Mesendoderm (in vitro differentiated cells): ENCODE results near the gene SMYD3.

Experiments
- DNase-seq: peaks from one replicate; pipeline ENCODE4 v3.0.0; 2013
- H2AK5ac ChIP-seq: 2 replicates; pipeline ENCODE4 v1.6.1; 2013; ENCODE audit warnings: low read length, inconsistent platforms
- H2BK120ac ChIP-seq: 2 replicates; pipeline ENCODE4 v1.6.1; 2013; ENCODE audit warnings: low read depth, mild to moderate bottlenecking, low read length, moderate library complexity, mixed read lengths
- H2BK15ac ChIP-seq: replicated peaks from 2 replicates; pipeline ENCODE4 v1.6.1; 2013; ENCODE audit warnings: low read depth, mild to moderate bottlenecking, moderate library complexity
- H2BK5ac ChIP-seq: 2 replicates; pipeline ENCODE4 v1.6.1; 2013; ENCODE audit warnings: low read length, inconsistent platforms
- H3K18ac ChIP-seq: 2 replicates; pipeline ENCODE4 v1.6.1; 2013; ENCODE audit warnings: mild to moderate bottlenecking, low read length, mixed read lengths
- H3K23ac ChIP-seq: one replicate; pipeline ENCODE4 v1.6.1; 2013; ENCODE audit warnings: low read length
- H3K27ac ChIP-seq: 2 replicates; pipeline ENCODE4 v1.5.1; 2013; ENCODE audit warnings: low read depth, mild to moderate bottlenecking, inconsistent platforms, low read length, moderate library complexity
- H3K27me3 ChIP-seq: 2 replicates; pipeline ENCODE4 v1.6.1; 2013; ENCODE audit warnings: low read length, control low read depth, mild to moderate bottlenecking, inconsistent platforms; ENCODE audit not compliant: insufficient read depth, poor library complexity
- H3K36me3 ChIP-seq: 2 replicates; pipeline ENCODE4 v1.6.1; 2013; ENCODE audit warnings: low read length, inconsistent platforms; ENCODE audit not compliant: control insufficient read depth, insufficient read depth
- H3K4ac ChIP-seq: one replicate; pipeline ENCODE4 v1.6.1; 2013; ENCODE audit warnings: low read depth, mild to moderate bottlenecking, low read length, moderate library complexity
- H3K4me1 ChIP-seq: 2 replicates; pipeline ENCODE4 v1.6.1; 2013; ENCODE audit warnings: low read depth, low read length, inconsistent platforms; ENCODE audit not compliant: control insufficient read depth
- H3K4me2 ChIP-seq: 2 replicates; pipeline ENCODE4 v1.6.1; 2013; ENCODE audit warnings: low read length
- H3K4me3 ChIP-seq: 2 replicates; pipeline ENCODE4 v1.5.1; 2013; ENCODE audit warnings: mild to moderate bottlenecking, low read length
- H3K56ac ChIP-seq: one replicate; pipeline ENCODE4 v1.6.1; 2013; ENCODE audit warnings: low read length
- H3K79me1 ChIP-seq: 2 replicates; pipeline ENCODE4 v1.6.1; 2013; ENCODE audit warnings: low read length, inconsistent platforms
- H3K79me2 ChIP-seq: 2 replicates; pipeline ENCODE4 v1.6.1; 2013; ENCODE audit warnings: mild to moderate bottlenecking, low read length; ENCODE audit not compliant: control insufficient read depth, insufficient read depth
- H3K9ac ChIP-seq: 2 replicates; pipeline ENCODE4 v1.6.1; 2013; ENCODE audit warnings: low read length, inconsistent platforms
- H4K5ac ChIP-seq: one replicate; pipeline ENCODE4 v1.6.1; 2013; ENCODE audit warnings: low read length
- H4K8ac ChIP-seq: one replicate; pipeline ENCODE4 v1.6.1; 2013; ENCODE audit warnings: low read depth, mild to moderate bottlenecking, control low read depth, low read length, moderate library complexity
- WGBS: extraction: QIAGEN DNeasy Blood & Tissue Kit; methylation state at CpG from one replicate; pipeline ENCODE4 v1.1.7; 2013; ENCODE audit warnings: low lambda C conversion rate, missing lambda C conversion rate; ENCODE audit not compliant: insufficient coverage; ENCODE audit errors: extremely low coverage; 5-methylcytosine and 5-hydroxymethylcytosine counted together

The SMYD3 gene

DNA sequence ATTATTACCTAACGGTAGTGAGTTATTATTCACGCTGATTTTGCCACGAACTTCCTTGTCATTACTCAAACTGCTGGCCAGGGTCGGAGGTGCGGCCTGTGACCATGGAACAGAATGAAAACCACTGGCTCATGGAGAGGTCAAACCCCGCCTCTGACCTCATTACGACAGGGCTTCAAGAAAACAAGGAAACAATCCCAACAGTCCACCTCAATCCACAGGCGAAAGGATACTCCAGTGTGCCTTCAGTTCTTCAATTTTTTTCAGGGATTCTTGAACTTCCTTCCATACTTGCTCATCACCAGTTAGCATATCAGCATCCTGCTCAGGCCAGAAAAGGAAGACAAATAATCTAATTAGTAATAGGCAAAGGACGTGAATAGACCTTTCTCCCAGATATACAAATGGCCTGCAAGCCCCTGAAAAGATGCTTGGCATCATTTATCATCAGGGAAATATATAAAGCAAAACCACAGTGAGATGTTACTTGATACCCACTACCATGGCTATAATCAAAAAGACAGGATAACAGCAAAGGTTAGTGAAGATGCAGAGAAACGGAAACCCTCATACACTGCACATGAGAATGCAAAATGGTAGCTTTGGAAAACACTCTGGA is 643.4 kb downstream of the SMYD3 start:
- H3K4me2 ChIP-seq, result no peak overlapping the region
- no peak overlapping the region for H3K18ac ChIP-seq
- H3K79me1 ChIP-seq, result no peaks in the 10 kb centered on the region
- H3K9ac ChIP-seq, result no peak overlapping the region
- H3K79me2 ChIP-seq, result no peaks in the 10 kb centered on the region
- no peak overlapping the region for H3K4me3 ChIP-seq
- DNase-seq, result no peak
- no peak overlapping the region for H3K23ac ChIP-seq
- H2BK120ac ChIP-seq, result no peak overlapping the region
- H3K27me3 ChIP-seq, result no peaks in the 10 kb centered on the region
- no peak overlapping the region for H3K4ac ChIP-seq
- no peak overlapping the region for H3K27ac ChIP-seq
- no CpG with 5 or more reads among the region's 10 CpGs for WGBS
- no peak overlapping the region for H2BK5ac ChIP-seq
- no peak overlapping the region for H3K56ac ChIP-seq
- no peak overlapping the region for H4K5ac ChIP-seq
- H3K36me3 ChIP-seq, result no peaks in the 10 kb centered on the region
- no peak overlapping the region for H2AK5ac ChIP-seq
- no peak overlapping the region for H2BK15ac ChIP-seq
- H3K4me1 ChIP-seq, result no peaks in the 10 kb centered on the region
- no peak overlapping the region for H4K8ac ChIP-seq

DNA sequence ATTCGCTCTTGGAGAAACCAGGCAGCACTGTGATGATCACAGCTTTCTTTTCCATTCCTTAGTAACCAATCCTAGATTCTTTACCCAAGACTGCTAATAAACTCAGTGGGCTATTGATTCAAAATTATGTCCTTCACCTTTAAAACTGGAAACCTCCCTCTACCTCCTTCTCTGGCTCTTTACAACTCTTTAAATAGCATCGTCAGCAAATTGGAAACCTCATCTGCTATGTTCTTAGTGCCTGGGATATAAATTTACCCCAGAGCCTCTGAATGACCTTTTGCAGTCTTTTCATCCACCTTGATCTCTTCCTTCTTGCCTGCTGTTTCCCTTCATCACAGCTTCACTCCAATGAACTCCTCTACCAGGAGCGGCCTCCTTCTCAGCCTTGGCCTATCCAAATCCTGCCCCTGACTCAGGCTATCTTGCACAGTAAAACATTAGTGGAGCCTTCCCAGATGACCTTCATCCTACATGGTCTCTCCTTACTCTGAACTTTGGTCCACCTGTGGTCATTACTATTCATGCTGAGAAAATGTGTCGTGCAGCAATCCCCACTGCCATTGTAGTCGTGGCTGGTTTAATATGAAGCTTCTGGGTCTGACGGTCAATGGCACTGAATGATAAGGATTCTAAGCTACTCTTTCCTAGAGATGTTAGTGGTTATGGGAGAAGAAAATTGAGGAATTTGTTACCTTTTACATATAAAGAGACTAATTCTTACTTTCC is 644.1 kb downstream of the SMYD3 start:
- H3K27me3 ChIP-seq, result no peaks in the 10 kb centered on the region
- H3K23ac ChIP-seq, result no peak overlapping the region
- no peak overlapping the region for H4K5ac ChIP-seq
- H3K4me2 ChIP-seq, result no peak overlapping the region
- no peaks in the 10 kb centered on the region for H3K79me1 ChIP-seq
- no peak overlapping the region for H3K18ac ChIP-seq
- H2BK15ac ChIP-seq, result no peak overlapping the region
- no CpG with 5 or more reads among the region's 6 CpGs for WGBS
- no peak overlapping the region for H3K9ac ChIP-seq
- no peak overlapping the region for H3K56ac ChIP-seq
- no peaks in the 10 kb centered on the region for H3K36me3 ChIP-seq
- no peak overlapping the region for H2AK5ac ChIP-seq
- H4K8ac ChIP-seq, result no peak overlapping the region
- DNase-seq, result no peak
- no peaks in the 10 kb centered on the region for H3K79me2 ChIP-seq
- no peak overlapping the region for H2BK120ac ChIP-seq
- no peaks in the 10 kb centered on the region for H3K4me1 ChIP-seq
- no peak overlapping the region for H3K27ac ChIP-seq
- no peak overlapping the region for H3K4ac ChIP-seq
- no peak overlapping the region for H2BK5ac ChIP-seq
- no peak overlapping the region for H3K4me3 ChIP-seq

DNA sequence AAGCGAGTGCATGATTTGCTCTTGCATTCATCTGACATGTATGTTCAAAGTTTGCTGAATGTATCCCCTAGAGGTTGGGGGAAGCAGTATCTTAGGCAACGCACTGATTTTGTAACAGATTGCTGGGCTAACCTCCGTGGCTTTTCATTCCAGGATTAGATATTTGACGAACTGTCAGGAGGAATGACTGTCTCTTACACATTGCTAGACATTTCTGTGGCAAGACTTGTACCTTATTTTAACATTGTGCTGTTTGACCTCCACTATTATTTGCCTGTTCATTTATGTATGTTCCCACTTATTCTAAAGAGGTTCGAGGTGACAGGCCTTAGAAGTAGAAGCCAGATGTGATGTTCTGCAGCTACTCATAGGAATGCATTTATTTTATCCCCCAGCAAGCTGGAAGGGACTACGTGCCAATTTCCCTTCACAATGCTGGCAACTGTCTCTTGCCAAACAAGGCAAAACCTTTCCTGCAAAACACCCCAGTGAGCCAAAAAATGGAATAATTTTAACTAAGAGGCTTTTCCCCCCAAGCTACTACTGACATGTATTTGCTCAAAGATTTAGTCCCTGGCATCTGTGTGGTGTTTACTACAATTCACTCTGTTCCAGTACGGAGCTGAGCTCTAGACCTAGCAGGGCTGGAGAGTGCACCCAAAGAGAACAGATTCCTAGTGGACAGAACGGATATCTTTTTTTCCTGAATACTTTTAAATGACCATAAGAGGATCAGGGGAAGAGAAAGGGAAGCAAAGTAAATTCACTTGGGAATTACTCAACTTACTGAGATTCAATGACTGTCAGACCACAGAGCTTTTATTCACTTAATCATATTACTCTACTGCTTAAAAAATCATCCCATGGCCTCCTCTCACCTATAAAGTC is 646.2 kb downstream of the SMYD3 start:
- Histone ChIP-seq H2BK120ac (no peak overlapping the region), H3K27me3 (no peaks in the 10 kb centered on the region), H3K4ac (no peak overlapping the region), H3K79me2 (no peaks in the 10 kb centered on the region), H3K27ac (no peak overlapping the region), H3K23ac (no peak overlapping the region), H3K18ac (no peak overlapping the region), H3K4me3 (no peak overlapping the region), H3K9ac (no peak overlapping the region), H3K36me3 (no peaks in the 10 kb centered on the region), H3K4me2 (no peak overlapping the region), H4K5ac (no peak overlapping the region), H2AK5ac (no peak overlapping the region), H2BK5ac (no peak overlapping the region), H3K79me1 (no peaks in the 10 kb centered on the region), H4K8ac (no peak overlapping the region), H3K56ac (no peak overlapping the region), H2BK15ac (no peak overlapping the region), H3K4me1 (peaks cover 4% of the 10 kb centered on the region)
- no CpG with 5 or more reads among the region's 8 CpGs for WGBS
- DNase-seq, result no peak

DNA sequence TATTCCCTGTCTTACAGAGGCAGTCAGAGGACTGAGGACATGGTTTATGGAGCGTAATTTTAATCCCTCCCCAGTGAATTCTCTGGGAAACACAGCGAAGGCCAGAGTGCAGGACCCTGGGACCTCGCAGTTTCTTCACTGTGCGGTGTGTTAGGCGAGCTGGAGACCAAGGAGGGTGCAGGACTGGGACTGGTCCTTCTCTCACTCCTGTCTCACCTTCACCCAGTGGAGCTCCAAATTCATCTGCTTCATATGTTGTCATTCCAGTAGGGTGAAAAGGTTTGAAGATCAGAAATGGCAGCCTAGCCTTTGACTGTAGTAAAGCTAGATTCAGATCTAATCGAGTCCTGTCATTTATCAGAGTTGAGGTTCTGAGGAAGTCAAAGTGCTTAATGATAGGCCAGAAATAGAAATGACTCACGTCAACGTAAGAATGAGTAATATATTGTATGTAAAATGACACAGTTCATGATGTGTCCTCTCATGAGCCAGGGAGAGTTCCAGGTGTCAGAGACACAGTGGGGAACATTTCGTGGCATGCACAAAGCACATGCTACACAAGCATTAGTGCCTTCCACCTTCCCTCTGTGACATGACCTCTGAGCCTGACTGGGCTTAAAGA is 647.5 kb downstream of the SMYD3 start:
- WGBS, result no CpG with 5 or more reads among the region's 9 CpGs
- H2AK5ac ChIP-seq, result no peak overlapping the region
- no peak for DNase-seq

DNA sequence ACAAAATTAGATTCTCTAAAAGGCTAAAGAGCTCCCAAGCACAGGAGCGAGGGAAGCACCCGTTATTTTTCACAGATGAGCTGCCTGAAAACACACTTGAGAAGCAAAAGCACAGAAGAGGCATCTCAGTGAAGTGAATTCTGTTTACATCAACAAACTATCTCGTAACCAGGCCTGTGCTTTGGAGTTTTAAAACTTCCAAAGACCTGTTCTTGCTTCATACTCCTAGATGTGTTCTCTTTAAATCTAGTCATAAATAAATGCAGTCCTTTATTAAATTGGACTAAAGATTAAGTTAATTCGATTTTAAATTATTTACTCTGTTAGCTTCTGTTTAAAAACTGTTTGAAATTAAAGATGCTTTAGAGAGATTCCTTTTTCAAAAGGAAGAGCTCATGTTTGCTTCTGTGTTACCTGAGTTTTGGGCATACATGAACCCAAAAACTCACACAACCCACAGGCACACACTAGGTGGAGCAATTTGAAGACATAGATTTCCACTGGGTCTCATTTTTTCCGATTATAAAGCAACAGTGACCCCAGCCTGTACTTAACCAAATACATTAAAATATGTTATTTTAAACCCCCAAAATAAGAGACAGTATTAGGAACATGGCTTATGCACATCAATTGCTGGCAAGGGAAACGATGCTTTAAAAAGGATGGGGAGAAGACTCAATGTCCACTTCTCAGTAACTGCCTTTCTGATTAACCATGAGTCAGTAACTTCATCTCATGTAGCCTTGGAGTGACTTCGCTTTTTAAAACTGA is 648.2 kb downstream of the SMYD3 start:
- Histone ChIP-seq H2BK5ac (no peak overlapping the region), H2BK15ac (no peak overlapping the region), H3K36me3 (no peaks in the 10 kb centered on the region), H3K4me1 (peaks cover 6% of the 10 kb centered on the region), H3K79me1 (no peaks in the 10 kb centered on the region), H3K4me3 (no peak overlapping the region), H3K23ac (no peak overlapping the region), H3K27ac (no peak overlapping the region), H3K4me2 (no peak overlapping the region), H3K4ac (no peak overlapping the region), H2BK120ac (no peak overlapping the region), H4K5ac (no peak overlapping the region), H3K18ac (no peak overlapping the region), H2AK5ac (no peak overlapping the region), H3K79me2 (no peaks in the 10 kb centered on the region), H3K56ac (no peak overlapping the region), H3K27me3 (no peaks in the 10 kb centered on the region), H3K9ac (no peak overlapping the region), H4K8ac (no peak overlapping the region)
- peak; percentile 13 for DNase-seq
- WGBS, result no CpG with 5 or more reads among the region's 7 CpGs

More for the DNA sequence above, 647.5 kb downstream of the SMYD3 start:
- Histone ChIP-seq H3K9ac (no peak overlapping the region), H3K27me3 (no peaks in the 10 kb centered on the region), H3K4me1 (peaks cover 6% of the 10 kb centered on the region), H3K79me2 (no peaks in the 10 kb centered on the region), H4K8ac (no peak overlapping the region), H3K36me3 (no peaks in the 10 kb centered on the region), H3K4ac (no peak overlapping the region), H3K4me3 (no peak overlapping the region), H3K18ac (no peak overlapping the region), H3K56ac (no peak overlapping the region), H3K27ac (no peak overlapping the region), H3K23ac (no peak overlapping the region), H4K5ac (no peak overlapping the region), H2BK5ac (no peak overlapping the region), H3K79me1 (no peaks in the 10 kb centered on the region), H2BK15ac (no peak overlapping the region), H3K4me2 (no peak overlapping the region), H2BK120ac (no peak overlapping the region)
